A549 treated with Hydrocortisone at 1 μM for 4 hours (cell line): Measurements from ENCODE around the gene TBC1D25. TPM values are rescaled to one million over a fixed set of nuclear protein-coding genes. Genes with fewer than 3 reads are reported as not detected.

Experiments
- total RNA-seq: library from RNA; stranded (reverse); fragments of 200-300 nt; extraction: Qiagen RNA extraction; gene quantifications from 5 replicates; pipeline ENCODE4 v1.2.3, GENCODE V29; 2022

The TBC1D25 gene, protein sequence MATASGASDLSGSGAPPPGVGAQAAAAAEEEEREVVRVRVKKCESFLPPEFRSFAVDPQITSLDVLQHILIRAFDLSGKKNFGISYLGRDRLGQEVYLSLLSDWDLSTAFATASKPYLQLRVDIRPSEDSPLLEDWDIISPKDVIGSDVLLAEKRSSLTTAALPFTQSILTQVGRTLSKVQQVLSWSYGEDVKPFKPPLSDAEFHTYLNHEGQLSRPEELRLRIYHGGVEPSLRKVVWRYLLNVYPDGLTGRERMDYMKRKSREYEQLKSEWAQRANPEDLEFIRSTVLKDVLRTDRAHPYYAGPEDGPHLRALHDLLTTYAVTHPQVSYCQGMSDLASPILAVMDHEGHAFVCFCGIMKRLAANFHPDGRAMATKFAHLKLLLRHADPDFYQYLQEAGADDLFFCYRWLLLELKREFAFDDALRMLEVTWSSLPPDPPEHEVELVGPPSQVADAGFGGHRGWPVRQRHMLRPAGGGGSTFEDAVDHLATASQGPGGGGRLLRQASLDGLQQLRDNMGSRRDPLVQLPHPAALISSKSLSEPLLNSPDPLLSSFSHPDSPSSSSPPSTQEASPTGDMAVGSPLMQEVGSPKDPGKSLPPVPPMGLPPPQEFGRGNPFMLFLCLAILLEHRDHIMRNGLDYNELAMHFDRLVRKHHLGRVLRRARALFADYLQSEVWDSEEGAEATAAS
- total RNA-seq = 10.0 to 16.4 TPM (median 12.6 TPM) in 5 replicates

GRCh38 chrX:48539345-48540027, at the start of gene TBC1D25:
TBC1D25 (plus strand) TSS chrX:48539714; CDS start chrX:48539798, 84 bp downstream.

DNA sequence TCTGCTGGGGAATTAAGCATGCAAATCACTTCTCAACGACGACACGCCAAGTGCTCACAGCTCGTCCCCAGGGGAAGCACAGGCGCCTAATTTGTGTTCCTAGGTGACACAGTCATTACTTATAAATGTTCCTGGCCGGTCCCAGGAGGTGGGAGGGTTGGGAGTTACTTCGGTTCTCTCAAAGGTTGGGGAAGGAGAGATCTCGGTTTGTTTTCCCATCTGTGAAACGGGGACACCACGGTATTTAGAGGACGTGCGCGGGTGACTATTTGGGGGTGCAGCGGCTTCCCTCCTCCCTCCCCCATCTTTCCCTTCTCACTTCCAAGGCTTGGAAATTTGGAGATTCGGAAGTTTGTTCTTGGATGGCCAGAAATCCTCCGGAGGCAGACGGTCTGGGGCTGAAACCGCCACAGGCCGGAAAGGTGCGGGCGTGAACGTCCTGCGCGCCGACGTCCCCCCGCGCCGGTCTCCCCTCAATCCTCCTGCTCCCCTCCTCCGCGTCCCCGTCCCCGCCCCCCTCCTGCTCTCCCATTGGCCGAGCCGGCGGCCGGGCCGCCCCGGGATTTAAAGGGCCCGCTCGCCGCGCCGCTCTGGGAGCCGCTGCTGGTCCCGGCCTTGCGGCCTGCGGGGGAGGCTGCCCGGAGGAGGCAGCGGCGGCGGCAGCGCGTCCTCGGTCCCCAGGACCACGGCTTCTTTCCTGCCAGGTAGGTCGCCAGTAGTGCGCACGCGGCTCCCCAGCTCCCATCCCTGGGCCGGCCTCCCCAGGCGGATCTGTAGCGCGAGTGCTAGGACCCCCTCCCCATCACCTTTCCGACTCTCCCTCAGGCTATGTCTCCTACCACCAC, 30.9 kb upstream of the TBC1D25 start, which contains the start of gene PORCN:
Gene PORCN, plus strand, starts transcription at position 593 of the 845 bp plus-strand sequence. CDS start 829 bp downstream, outside the sequence.

GRCh38 chrX:48521353-48522243, 17.9 kb upstream of the TBC1D25 start, which contains the start of gene EBP:
EBP (plus strand) TSS chrX:48521808; CDS start chrX:48523772, 1,964 bp downstream.

GRCh38 chrX:48574270-48575266, 35.1 kb downstream of the TBC1D25 start, which contains the start of gene RBM3:
RBM3 (plus strand) TSS chrX:48574484; CDS start chrX:48575181, 697 bp downstream.

DNA sequence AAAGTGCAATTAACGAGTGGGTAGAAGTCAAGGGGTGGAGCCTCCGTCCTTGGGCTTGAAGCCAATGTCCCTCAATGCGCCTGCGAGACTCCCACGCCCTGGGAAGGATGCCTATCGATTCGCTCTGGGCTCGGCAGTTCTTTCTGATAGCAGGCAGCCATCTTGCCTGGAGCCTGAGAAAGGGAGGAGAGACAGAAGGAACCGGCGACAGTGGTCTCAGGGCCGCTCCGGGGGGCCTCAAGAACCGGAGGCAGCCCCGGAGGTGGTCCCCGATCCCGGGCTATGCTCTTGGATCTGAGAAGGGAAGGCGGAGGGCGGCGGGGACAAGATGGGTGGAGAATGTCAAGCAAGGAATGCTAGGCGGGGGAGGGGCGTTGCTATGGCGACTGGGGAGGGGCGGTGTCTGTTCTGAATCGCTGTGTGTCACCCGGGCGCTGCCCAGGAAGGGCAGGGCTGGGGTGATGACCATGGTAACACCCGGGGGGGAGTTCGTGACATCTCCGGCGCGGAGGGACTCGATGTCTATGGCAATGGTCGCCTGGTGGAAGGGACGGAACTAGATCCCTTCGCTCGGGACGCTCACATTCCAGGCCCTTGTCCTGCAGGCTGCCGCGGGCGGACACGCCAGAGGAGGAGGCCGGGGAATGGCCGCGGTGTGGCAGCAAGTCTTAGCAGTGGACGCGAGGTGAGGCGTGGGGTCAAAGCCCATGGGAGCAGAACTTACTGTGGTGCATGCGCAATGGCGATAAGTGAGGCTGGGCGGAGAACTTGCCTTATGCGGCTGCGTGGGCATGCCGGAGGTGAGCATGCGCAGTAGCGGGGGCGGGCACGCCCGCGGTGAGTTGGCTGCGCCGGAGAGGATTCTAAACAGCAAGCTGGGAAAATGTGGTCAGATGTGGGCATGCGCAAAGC, 58.1 kb downstream of the TBC1D25 start, which contains the start of gene WDR13:
Gene WDR13, plus strand, starts transcription at position 140 of the 912 bp plus-strand sequence. Its CDS starts 505 bp downstream, at position 645.

Other genes starting within 250 kb of the TBC1D25 start
- gene SSX3, start 183.0 kb upstream of the TBC1D25 start, total RNA-seq = not detected in 5 replicates
- not detected in 5 replicates for gene SSX4, start 156.2 kb upstream of the TBC1D25 start, total RNA-seq
- not detected in 5 replicates for gene SSX4B, start 127.8 kb upstream of the TBC1D25 start, total RNA-seq
- 0.18 to 0.38 TPM (median 0.26 TPM) in 5 replicates for gene SLC38A5, start 69.5 kb upstream of the TBC1D25 start, total RNA-seq
- gene FTSJ1, start 63.5 kb upstream of the TBC1D25 start, total RNA-seq = 68.5 to 73.8 TPM (median 70.9 TPM) in 5 replicates
- gene PORCN, start 30.7 kb upstream of the TBC1D25 start, total RNA-seq = 15.4 to 17.4 TPM (median 16.0 TPM) in 5 replicates
- 138 to 157 TPM (median 148 TPM) in 5 replicates for gene EBP, start 17.9 kb upstream of the TBC1D25 start, total RNA-seq
- gene RBM3, start 34.8 kb downstream of the TBC1D25 start, total RNA-seq = 345 to 656 TPM (median 367 TPM) in 5 replicates
- gene WDR13, start 57.8 kb downstream of the TBC1D25 start, total RNA-seq = 58.8 to 99.9 TPM (median 84.2 TPM) in 5 replicates
- gene WAS, start 144.1 kb downstream of the TBC1D25 start, total RNA-seq = 0.20 to 0.61 TPM (median 0.28 TPM) in 5 replicates
- 21.9 to 24.0 TPM (median 22.9 TPM) in 5 replicates for gene SUV39H1, start 157.0 kb downstream of the TBC1D25 start, total RNA-seq
- gene GLOD5, start 222.0 kb downstream of the TBC1D25 start, total RNA-seq = not detected in 5 replicates
- not detected in 5 replicates for gene GATA1, start 246.9 kb downstream of the TBC1D25 start, total RNA-seq